ENCODE data around the gene TMEM63B. TPM values are rescaled to one million over a fixed set of nuclear protein-coding genes. Genes with fewer than 3 reads are reported as not detected.

TMEM63B gene
- total RNA-seq, 3 donors from 2014 or later: 57.0 to 108 (median 79.6) TPM

DNA sequence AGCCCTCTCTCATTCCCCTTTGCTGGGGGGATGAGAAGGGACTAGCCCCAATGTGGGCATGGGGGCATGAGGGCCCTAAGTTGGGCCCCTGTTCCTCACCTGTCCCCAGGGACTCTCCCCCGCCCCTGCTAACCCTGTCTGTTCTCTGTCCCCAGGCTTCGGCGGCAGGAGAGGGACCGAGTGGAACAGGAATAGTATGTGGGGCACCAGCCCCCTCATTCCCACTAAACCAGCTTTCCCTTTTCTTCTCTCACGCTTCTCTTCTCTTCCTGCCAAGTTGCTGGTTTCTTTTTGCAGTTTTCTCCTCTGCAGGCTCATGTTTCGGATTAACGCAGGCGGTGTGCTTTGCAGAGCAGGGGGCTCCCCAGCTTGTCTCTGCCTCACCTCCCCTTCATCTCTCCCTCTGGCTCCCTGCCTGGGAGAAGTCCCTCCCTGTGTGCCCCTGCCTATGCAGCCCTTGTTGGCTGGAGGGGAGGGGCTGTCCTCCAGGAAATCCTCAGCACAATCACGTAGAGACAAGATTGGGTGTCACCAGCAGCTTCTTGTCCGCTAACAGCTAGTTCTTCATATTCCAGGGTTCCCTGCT, 7.9 kb downstream of the TMEM63B start:
- TF ChIP-seq CTCF (IDR thresholded peaks at IDR 0.05): no peak
- H3K9me3 ChIP-seq: no peaks in the 10 kb centered on the region
- DNase-seq: no peak
- peaks cover 27% of the 10 kb centered on the region for H3K4me1 ChIP-seq (ENCODE audit: low read depth)
- intact Hi-C loops (cut with DNase I, micrococcal nuclease): no loop called here
- no peak overlapping the region for H3K4me3 ChIP-seq
- no peak for ATAC-seq
- no peaks in the 10 kb centered on the region for H3K36me3 ChIP-seq (ENCODE audit: low read depth)

GRCh38 chr6:44135875-44136274, 8.5 kb downstream of the TMEM63B start:
- no peaks in the 10 kb centered on the region for H3K36me3 ChIP-seq (ENCODE audit: low read depth)
- DNase-seq (no peak), ATAC-seq (no peak)
- H3K4me3 ChIP-seq: no peak overlapping the region
- H3K4me1 ChIP-seq (ENCODE audit: low read depth): peaks cover 27% of the 10 kb centered on the region
- intact Hi-C loops (cut with DNase I, micrococcal nuclease): no loop called here
- TF ChIP-seq CTCF (IDR thresholded peaks at IDR 0.05): no peak
- no peaks in the 10 kb centered on the region for H3K9me3 ChIP-seq

DNA sequence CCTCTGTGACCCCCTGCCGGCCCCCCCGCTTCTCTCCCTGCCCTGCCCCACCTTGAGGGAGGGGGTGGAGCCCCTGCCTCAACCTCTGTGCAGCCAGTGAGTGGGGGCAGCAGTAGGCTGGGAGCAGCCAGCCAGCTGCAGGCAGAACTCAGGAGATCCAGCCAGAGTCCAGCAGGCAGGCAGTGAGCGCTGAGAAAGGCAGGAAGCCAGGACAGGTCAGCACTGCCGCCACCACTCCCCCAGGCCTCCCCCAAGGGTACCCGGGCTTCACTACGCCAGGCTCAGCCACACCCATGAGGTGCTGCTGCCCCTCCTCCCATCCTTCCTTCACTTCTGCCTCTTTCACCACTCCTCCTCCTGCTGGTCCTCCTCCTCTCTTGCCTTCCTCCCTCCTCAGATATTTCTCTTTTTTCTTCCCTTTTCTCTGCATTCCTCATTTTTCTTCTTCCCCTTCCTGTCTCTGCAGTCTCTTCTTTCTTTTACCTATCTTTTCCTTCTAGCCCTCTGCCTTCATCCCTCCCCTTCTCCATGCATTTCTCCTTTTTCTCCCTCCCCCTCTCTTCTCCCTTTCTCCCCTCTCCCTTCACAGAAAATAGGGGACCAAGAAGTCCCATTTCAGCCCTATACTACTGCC, 11.5 kb downstream of the TMEM63B start:
- Histone ChIP-seq H3K4me3 (no peak overlapping the region), H3K36me3 (ENCODE audit: low read depth) (no peaks in the 10 kb centered on the region), H3K4me1 (ENCODE audit: low read depth) (peaks cover 5% of the 10 kb centered on the region), H3K9me3 (no peaks in the 10 kb centered on the region)
- no peak for TF ChIP-seq CTCF (IDR thresholded peaks at IDR 0.05)
- intact Hi-C loops (cut with DNase I, micrococcal nuclease): no loop called here
- no peak for ATAC-seq
- no peak for DNase-seq

DNA sequence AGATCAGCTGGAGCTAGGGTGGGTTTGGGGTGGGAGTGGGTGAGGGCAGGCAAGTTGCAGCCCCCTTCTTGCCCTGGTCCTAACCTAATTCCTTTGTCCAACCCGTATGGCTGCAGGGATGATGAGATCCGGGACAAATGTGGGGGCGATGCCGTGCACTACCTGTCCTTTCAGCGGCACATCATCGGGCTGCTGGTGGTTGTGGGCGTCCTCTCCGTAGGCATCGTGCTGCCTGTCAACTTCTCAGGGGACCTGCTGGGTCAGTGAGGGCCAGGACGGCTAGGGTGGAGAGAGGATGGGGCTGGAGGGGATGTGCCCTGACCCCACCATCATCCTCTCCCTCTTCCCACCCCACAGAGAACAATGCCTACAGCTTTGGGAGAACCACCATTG, 12.0 kb downstream of the TMEM63B start:
- Histone ChIP-seq H3K4me1 (ENCODE audit: low read depth) (peaks cover under 1% of the 10 kb centered on the region), H3K36me3 (ENCODE audit: low read depth) (no peaks in the 10 kb centered on the region), H3K9me3 (no peaks in the 10 kb centered on the region), H3K4me3 (no peak overlapping the region)
- no peak for TF ChIP-seq CTCF (IDR thresholded peaks at IDR 0.05)
- DNase-seq (no peak), ATAC-seq (no peak)
- intact Hi-C loops (cut with DNase I, micrococcal nuclease): no loop called here

GRCh38 chr6:44142835-44143234, 15.5 kb downstream of the TMEM63B start:
- Histone ChIP-seq H3K36me3 (ENCODE audit: low read depth) (no peaks in the 10 kb centered on the region), H3K4me1 (ENCODE audit: low read depth) (no peaks in the 10 kb centered on the region), H3K4me3 (no peak overlapping the region), H3K9me3 (no peaks in the 10 kb centered on the region)
- no peak for DNase-seq
- ATAC-seq: no peak
- no peak for TF ChIP-seq CTCF (IDR thresholded peaks at IDR 0.05)
- intact Hi-C loops (cut with DNase I, micrococcal nuclease): no loop called here
